Measurements from ENCODE around the gene CENPN.

Gene CENPN

DNA sequence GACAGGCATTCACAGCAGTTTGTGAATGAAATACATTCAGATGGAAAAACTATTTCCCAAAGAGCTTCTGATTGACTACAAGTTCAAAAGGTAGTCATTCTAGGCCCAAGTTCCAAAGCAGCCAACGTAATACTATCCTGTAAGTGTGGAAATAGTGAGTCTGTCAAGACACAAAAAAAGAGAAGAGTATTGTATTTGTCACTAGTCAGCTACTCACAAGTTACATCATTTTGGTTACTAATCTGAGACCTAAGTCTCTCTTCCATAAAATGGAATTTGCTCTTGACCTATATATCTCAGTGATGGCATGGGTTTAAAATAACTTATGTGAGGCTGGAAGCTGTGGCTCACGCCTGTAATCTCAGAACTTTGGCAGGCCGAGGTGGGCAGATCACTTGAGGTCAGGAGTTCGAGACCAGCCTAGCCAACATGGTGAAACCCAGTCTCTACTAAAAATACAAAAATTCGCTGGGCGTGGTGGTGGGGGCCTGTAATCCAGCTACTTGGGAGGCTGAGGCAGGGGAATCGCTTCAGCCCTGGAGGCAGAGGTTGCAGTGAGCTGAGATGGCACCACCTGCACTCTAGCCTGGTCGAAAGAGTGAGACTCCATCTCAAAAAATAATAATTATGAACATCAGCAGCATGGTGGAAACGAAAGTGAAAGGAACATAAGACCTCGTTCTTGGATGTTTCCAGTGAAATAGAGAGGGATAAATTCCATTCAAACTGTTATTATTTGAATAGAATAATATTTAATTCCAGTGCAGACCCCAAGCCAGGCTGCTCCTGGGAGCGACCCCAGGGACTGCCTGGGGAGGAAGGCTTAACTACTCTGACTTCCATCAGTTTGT lies 3.2 kb upstream of the CENPN start:
- Histone ChIP-seq H2AK5ac (ENCODE audit: low read depth, low read length) (no peak overlapping the region), H3K4ac (ENCODE audit: low read length) (no peak overlapping the region), H2BK5ac (ENCODE audit: low read length) (no peak overlapping the region), H2BK120ac (ENCODE audit: low read depth, low read length) (no peak overlapping the region), H3K4me1 (ENCODE audit: control insufficient read depth in 2 of 2, insufficient read depth in 1 of 2, low read depth in 1 of 2, low read length in 2 of 2) (peaks cover 4 to 7% of the 10 kb centered on the region in 2 donors), H3K4me3 (ENCODE audit: low read length in 2 of 2) (no peak overlapping the region), H3K27ac (replicated peaks; ENCODE audit: low read length) (no peak overlapping the region), H3K23ac (ENCODE audit: low read depth, low read length, poor library complexity) (no peak overlapping the region), H3K9me3 (replicated peaks in 1 of 2; ENCODE audit: control insufficient read depth in 2 of 2, insufficient read depth in 1 of 2, low read depth in 1 of 2, low read length in 2 of 2) (no peaks in the 10 kb centered on the region), H4K91ac (ENCODE audit: low read depth, low read length, poor library complexity) (no peak overlapping the region), H3K9ac (ENCODE audit: low read depth, low read length, poor library complexity) (no peak overlapping the region), H2AFZ (ENCODE audit: low read length) (no peak overlapping the region), H3K36me3 (replicated peaks in 1 of 2; ENCODE audit: control insufficient read depth in 2 of 2, insufficient read depth in 2 of 2, low read length in 2 of 2) (peaks cover 0 to 11% of the 10 kb centered on the region in 2 donors), H3K27me3 (ENCODE audit: control insufficient read depth in 3 of 3, insufficient read depth in 3 of 3, low read depth in 1 of 3, low read length in 3 of 3) (no peaks in the 10 kb centered on the region), H2BK12ac (ENCODE audit: low read length) (no peak overlapping the region), H2BK15ac (ENCODE audit: low read length) (no peak overlapping the region), H3K14ac (ENCODE audit: low read length) (no peak overlapping the region), H3K18ac (ENCODE audit: low read length) (no peak overlapping the region), H4K8ac (ENCODE audit: low read depth, low read length) (no peak overlapping the region), H3K4me2 (ENCODE audit: insufficient read depth, low read length, poor library complexity, severe bottlenecking) (no peak overlapping the region), H3K79me1 (ENCODE audit: low read depth, low read length) (peaks cover 4% of the 10 kb centered on the region)
- DNase-seq (ENCODE audit: low spot score): no peak
- no CpG with 5 or more reads among the region's 11 CpGs for WGBS, 2 donors (ENCODE audit: extremely low coverage in 2 of 2, insufficient read length in 2 of 2, insufficient replicate concordance in 1 of 2)

DNA sequence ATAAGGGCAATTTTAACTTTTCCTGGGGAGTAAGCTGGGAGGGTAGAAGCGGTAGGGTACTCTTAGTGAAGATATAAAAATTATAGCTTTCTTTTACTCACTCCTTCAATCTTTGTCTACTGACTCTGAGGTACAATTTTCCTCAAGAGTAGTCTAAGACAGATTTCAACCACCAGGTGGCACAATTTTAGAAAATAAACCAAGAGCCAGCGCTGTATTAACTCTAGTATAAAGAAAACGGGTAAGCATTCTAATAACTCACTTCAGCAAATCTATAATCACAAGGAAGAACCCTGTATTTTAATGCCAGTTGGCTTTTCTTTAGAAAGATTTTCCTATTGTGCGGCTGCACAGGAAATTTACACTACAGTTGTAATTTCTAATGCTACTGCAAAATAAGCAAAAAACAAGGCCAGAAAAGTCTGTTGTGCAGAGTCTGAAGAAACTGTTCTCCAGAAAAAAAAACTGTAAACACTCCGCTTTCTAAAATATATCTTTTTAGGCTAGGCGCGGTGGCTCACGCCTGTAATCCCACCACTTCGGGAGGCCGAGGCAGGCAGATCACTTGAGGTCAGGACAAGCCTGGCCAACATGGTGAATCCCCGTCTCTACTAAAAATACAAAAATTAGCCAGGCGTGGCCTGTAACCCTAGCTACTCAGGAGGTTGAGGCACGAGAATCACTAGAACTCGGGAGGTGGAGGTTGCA lies 2.2 kb upstream of the CENPN start:
- peaks cover 4 to 7% of the 10 kb centered on the region in 2 donors for H3K4me1 ChIP-seq (ENCODE audit: control insufficient read depth in 2 of 2, insufficient read depth in 1 of 2, low read depth in 1 of 2, low read length in 2 of 2)
- H4K91ac ChIP-seq (ENCODE audit: low read depth, low read length, poor library complexity): no peak overlapping the region
- no peaks in the 10 kb centered on the region for H3K27me3 ChIP-seq (ENCODE audit: control insufficient read depth in 3 of 3, insufficient read depth in 3 of 3, low read depth in 1 of 3, low read length in 3 of 3)
- no peak overlapping the region for H2BK12ac ChIP-seq (ENCODE audit: low read length)
- peaks cover 0 to 20% of the 10 kb centered on the region in 2 donors for H3K36me3 ChIP-seq (replicated peaks in 1 of 2; ENCODE audit: control insufficient read depth in 2 of 2, insufficient read depth in 2 of 2, low read length in 2 of 2)
- no peak overlapping the region for H2BK5ac ChIP-seq (ENCODE audit: low read length)
- DNase-seq (ENCODE audit: low spot score): peak; percentile 29
- H3K9me3 ChIP-seq (replicated peaks in 1 of 2; ENCODE audit: control insufficient read depth in 2 of 2, insufficient read depth in 1 of 2, low read depth in 1 of 2, low read length in 2 of 2): no peaks in the 10 kb centered on the region
- H2AK5ac ChIP-seq (ENCODE audit: low read depth, low read length): no peak overlapping the region
- no peak overlapping the region for H3K18ac ChIP-seq (ENCODE audit: low read length)
- H3K14ac ChIP-seq (ENCODE audit: low read length): no peak overlapping the region
- H3K23ac ChIP-seq (ENCODE audit: low read depth, low read length, poor library complexity): no peak overlapping the region
- H2AFZ ChIP-seq (ENCODE audit: low read length): no peak overlapping the region
- no peak overlapping the region for H3K9ac ChIP-seq (ENCODE audit: low read depth, low read length, poor library complexity)
- H3K4me3 ChIP-seq (ENCODE audit: low read length in 2 of 2): peak overlapping the region in 1 of 2 donors; percentile 13
- H4K8ac ChIP-seq (ENCODE audit: low read depth, low read length): no peak overlapping the region
- peaks cover 4% of the 10 kb centered on the region for H3K79me1 ChIP-seq (ENCODE audit: low read depth, low read length)
- H3K4me2 ChIP-seq (ENCODE audit: insufficient read depth, low read length, poor library complexity, severe bottlenecking): peak overlapping the region; percentile 26
- WGBS, 2 donors (ENCODE audit: extremely low coverage in 2 of 2, insufficient read length in 2 of 2, insufficient replicate concordance in 1 of 2): no CpG with 5 or more reads among the region's 14 CpGs
- H3K27ac ChIP-seq (replicated peaks; ENCODE audit: low read length): no peak overlapping the region
- H2BK120ac ChIP-seq (ENCODE audit: low read depth, low read length): no peak overlapping the region
- no peak overlapping the region for H3K4ac ChIP-seq (ENCODE audit: low read length)
- no peak overlapping the region for H2BK15ac ChIP-seq (ENCODE audit: low read length)

DNA sequence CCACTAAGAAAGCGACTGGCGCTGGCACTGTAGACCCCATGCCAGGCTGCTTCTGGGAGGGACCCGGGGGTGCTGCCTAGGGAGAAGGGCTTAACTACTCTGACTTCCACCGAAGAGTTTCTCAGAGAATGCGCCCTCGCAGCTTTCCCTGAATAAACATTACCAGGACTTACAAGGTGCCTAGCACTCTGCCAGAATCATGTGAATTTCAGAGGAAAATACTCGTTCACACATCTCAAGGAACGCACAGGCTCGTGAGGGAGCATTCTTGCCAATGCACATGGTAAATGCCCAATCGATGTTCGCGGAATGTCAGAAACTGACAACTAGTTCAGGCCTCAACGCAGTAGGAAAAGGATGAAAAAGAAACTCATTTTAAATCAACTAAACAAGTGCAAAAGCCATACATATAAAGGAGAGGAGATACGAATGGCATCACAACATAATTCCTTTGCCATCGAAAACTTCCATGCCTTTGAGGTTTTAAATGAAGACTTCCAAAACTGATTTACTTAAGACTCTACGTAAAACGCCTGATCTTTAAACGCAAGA lies 1.3 kb upstream of the CENPN start:
- H3K4me3 ChIP-seq (ENCODE audit: low read length in 2 of 2): peak overlapping the region; percentile 95 to 96
- H3K4me2 ChIP-seq (ENCODE audit: insufficient read depth, low read length, poor library complexity, severe bottlenecking): peak overlapping the region; percentile 59
- no peak overlapping the region for H2AK5ac ChIP-seq (ENCODE audit: low read depth, low read length)
- no peak overlapping the region for H3K4ac ChIP-seq (ENCODE audit: low read length)
- no peaks in the 10 kb centered on the region for H3K27me3 ChIP-seq (ENCODE audit: control insufficient read depth in 3 of 3, insufficient read depth in 3 of 3, low read depth in 1 of 3, low read length in 3 of 3)
- H3K23ac ChIP-seq (ENCODE audit: low read depth, low read length, poor library complexity): no peak overlapping the region
- DNase-seq (ENCODE audit: low spot score): no peak
- H3K4me1 ChIP-seq (ENCODE audit: control insufficient read depth in 2 of 2, insufficient read depth in 1 of 2, low read depth in 1 of 2, low read length in 2 of 2): peaks cover 4 to 7% of the 10 kb centered on the region in 2 donors
- no peaks in the 10 kb centered on the region for H3K9me3 ChIP-seq (replicated peaks in 1 of 2; ENCODE audit: control insufficient read depth in 2 of 2, insufficient read depth in 1 of 2, low read depth in 1 of 2, low read length in 2 of 2)
- H3K27ac ChIP-seq (replicated peaks; ENCODE audit: low read length): no peak overlapping the region
- H3K14ac ChIP-seq (ENCODE audit: low read length): no peak overlapping the region
- H3K9ac ChIP-seq (ENCODE audit: low read depth, low read length, poor library complexity): peak overlapping the region; percentile 13
- H3K79me1 ChIP-seq (ENCODE audit: low read depth, low read length): peaks cover 4% of the 10 kb centered on the region
- no peak overlapping the region for H2BK12ac ChIP-seq (ENCODE audit: low read length)
- H2AFZ ChIP-seq (ENCODE audit: low read length): peak overlapping the region; percentile 99
- peaks cover 0 to 26% of the 10 kb centered on the region in 2 donors for H3K36me3 ChIP-seq (replicated peaks in 1 of 2; ENCODE audit: control insufficient read depth in 2 of 2, insufficient read depth in 2 of 2, low read length in 2 of 2)
- H4K91ac ChIP-seq (ENCODE audit: low read depth, low read length, poor library complexity): no peak overlapping the region
- WGBS, 2 donors (ENCODE audit: extremely low coverage in 2 of 2, insufficient read length in 2 of 2, insufficient replicate concordance in 1 of 2): no CpG with 5 or more reads among the region's 18 CpGs
- H3K18ac ChIP-seq (ENCODE audit: low read length): no peak overlapping the region
- no peak overlapping the region for H2BK5ac ChIP-seq (ENCODE audit: low read length)
- H4K8ac ChIP-seq (ENCODE audit: low read depth, low read length): no peak overlapping the region
- no peak overlapping the region for H2BK15ac ChIP-seq (ENCODE audit: low read length)
- no peak overlapping the region for H2BK120ac ChIP-seq (ENCODE audit: low read depth, low read length)

Measured in neuronal stem cell (in vitro differentiated cells).